Fibroblast of the conjunctiva (primary cell): ENCODE data around the gene PRDM2.

Source experiments
- DNase-seq: peaks from one replicate; pipeline ENCODE4 v3.0.0-alpha.2; 2010; ENCODE audit warnings: low read depth

PRDM2 gene

DNA sequence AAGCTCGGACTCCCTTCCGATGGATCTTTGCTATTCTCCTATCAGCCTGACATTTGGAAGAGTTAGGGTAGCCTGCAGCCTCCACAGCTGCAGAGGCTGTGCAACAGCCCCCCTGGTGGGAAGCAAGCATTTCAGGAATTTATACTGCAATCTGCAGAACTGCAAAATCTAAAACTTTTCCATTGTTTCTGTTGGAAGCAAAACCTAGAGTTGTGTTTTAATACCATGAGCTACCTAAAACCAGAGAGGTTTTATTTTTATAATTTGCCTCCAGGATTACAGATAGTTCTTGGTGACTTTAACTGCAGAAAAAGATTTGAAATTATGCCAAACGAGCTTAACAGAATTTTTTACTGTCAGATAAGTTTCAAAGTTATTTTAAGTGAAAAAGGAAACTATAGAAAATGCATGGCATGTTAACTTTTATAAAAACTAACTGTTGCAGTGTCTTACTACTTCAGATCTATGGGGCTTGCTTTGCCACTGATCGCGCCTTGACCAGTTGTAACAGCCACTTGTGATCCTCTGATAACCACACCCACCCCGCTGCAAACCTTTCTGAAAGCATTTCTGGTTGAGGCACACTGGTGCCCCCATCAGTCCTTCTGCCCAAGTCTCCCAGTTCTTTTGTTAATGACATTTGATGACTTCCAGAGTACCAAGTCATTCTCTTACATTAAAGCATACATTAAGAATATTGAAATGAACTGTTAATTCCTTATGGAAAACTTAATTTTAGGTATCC is 64.8 kb downstream of the PRDM2 start:
- DNase-seq = no peak

DNA sequence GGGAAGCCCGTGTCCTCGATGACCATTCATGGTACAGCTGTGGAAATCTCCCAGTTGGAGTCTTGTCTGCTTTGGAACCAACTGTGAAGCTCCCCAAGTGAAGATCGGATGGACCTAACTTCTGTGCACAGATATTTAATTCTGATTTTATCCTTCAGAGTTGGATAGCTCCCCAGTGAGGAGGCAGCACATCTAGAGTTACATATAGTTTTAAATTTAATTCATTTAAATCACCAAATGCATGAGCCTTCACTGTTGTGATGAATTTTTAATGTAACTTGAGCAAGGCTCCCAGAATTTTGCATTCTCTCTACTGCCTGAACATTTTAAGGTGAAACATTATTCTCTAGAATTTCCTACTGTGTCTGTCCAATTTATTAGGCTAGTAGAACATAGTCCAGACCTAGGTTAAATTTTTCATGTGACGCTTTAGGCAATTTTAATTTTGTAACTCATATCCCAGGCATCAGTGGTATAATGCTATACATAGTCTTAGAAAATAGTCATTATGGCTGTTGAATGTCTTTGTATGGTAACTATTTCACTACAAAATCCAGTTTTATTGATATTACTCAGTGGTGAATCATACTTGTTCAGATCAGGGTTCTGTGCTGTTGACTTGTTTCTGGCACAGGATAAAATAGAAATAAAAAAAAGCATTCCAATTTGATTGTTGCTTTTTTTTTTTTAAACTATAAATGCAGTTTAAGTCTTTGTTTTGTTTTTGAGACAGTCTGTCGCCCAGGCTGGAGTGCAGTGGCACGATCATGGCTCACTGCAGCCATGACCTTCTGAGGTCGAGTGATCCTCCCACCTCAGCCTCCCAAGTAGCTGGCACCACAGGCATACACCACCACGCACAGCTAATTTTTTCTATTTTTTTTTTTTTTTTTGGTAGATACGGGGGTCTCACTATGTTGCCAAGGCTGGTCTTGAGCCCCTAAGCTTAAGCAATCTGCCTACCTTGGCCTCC is 66.9 kb downstream of the PRDM2 start:
- no peak for DNase-seq

GRCh38 chr1:13769212-13769611 is 69.2 kb downstream of the PRDM2 start:
- DNase-seq = no peak

DNA sequence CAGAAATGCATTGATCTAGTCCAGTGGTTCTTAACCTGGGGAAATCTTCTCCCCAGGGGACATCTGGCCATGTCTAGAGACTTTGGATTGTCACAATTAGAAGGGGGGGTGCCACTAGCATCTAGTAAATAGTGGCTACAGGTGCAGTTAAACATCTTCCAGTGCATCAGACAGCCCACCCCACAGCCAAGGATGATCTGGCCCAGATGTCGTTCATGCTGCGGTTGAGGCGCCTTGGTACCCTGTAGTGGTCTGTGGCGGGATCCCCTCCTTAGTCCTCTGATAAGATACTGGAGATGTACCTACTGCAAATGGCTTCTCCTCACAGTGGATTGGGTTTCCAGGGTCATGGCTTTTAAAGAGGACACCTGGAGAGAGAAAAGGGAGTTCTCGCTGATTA is 69.8 kb downstream of the PRDM2 start:
- DNase-seq = no peak

DNA sequence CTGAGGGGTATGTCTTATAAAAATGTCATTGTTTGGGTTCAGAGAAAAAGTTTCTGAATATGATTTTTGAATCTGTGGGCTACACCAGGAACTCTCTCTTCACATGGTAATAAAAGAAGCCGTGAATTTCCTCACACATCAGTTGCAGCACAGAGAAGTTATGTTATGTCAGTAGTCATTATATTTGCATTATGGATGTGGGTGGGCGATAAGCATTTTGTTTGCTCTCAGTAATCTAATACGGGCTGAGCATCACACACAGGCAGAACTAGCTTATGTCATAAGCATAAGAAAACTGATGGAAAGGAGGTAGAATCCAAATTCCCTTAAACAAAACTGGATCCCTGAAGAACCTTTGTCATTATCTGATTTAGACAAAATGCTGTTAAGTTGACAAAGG is 70.8 kb downstream of the PRDM2 start:
- no peak for DNase-seq

DNA sequence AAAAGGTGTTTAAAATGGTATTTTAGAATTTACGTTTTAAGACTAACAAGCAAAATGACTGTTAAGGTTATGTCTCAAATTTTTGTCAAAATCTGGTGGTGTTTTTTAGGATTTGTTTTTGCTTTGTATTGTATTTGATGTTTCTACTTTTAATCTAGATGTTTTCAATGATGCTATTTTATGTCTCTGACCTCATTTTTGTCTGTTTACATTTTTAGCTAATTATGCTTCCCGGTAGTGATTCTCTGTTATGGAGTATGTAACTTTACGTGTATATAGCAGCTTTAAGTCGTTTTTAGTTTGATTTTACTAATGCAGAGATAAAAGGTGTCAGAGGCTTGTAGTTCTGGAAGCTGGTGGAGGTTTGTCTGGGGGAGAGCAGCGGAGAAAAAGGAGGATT is 71.8 kb downstream of the PRDM2 start:
- DNase-seq = no peak

DNA sequence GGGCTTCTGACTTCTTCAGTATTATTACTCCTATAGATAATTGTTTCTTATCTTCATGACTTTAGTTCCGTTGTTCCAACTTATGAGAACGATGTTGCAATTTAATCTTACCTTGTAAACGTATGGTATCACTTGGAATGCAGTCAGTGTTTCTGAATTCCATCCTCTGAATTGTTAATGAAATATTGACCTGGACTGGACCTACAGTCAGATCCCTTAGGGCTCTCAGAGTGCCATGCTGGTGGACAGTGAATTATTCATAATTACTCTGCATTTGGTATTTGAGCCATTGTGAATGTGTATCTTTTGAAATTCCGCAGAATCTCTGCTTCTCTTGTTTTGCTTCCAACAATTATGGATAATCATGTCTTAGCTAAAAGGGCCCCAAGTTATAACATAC is 72.3 kb downstream of the PRDM2 start:
- DNase-seq = no peak

DNA sequence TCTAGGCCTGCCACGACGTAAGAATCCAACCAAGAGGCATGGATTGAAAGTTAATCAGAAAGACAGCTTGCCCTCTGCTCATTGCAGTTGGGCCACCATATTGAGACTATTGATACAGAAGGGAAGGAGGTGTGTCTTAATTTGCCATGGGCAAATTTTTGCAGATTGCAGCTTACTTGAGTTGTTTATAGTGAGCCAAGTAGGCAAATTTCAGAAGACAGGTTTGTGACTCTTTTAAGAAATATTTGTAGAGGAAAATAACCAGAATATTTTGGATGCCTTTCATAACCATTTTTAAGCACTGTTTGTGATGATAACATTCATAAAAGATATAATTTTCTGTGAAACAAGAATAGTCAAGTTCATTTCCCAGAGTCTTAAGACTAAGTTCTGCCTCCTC is 74.1 kb downstream of the PRDM2 start:
- no peak for DNase-seq

DNA sequence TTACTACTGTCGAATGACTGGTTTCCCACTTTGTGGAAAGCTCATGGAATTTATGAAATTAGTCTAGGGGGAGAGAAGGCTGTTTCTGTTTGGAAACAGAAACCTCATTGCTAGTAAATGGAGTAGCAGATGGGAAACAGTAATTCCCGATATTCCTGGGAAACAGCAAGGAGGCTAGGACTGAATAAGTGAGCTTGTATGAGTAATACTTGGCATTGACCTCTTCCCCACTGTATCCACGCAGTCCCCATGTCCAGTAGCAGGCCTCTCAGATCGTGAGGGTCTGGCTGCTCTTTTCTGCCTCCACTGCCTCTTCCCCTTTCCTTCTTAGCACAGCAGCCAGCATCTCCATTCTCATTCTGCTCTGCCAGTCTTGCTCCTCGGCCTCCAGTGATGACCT is 75.5 kb downstream of the PRDM2 start:
- DNase-seq = no peak

DNA sequence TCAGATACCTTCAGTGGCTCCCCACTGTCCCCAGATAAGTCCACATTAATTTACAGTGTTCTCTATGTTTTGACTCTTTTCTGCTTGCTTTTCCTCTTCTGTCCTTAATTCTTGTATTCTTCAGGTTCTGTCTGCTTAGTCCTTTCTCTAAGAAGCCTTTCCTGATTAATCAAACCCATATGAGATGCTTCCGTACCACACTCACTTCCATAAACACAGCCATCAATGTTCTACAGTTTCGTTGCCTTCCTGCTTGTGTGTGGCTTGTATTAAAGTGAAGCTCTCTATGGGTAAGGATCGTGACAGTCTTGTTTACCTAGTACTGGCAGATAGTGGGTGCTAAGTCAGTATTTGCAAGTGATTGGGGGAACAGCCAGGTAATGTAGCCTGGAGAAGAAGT is 75.9 kb downstream of the PRDM2 start:
- DNase-seq = no peak

DNA sequence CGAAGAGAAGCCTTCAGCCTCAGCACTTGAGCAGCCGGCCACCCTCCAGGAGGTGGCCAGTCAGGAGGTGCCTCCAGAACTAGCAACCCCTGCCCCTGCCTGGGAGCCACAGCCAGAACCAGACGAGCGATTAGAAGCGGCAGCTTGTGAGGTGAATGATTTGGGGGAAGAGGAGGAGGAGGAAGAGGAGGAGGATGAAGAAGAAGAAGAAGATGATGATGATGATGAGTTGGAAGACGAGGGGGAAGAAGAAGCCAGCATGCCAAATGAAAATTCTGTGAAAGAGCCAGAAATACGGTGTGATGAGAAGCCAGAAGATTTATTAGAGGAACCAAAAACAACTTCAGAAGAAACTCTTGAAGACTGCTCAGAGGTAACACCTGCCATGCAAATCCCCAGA is 78.4 kb downstream of the PRDM2 start:
- no peak for DNase-seq

- DNase-seq = no peak
These were observed 79.9 kb downstream of the PRDM2 start for GRCh38 chr1:13779930-13780329.

DNA sequence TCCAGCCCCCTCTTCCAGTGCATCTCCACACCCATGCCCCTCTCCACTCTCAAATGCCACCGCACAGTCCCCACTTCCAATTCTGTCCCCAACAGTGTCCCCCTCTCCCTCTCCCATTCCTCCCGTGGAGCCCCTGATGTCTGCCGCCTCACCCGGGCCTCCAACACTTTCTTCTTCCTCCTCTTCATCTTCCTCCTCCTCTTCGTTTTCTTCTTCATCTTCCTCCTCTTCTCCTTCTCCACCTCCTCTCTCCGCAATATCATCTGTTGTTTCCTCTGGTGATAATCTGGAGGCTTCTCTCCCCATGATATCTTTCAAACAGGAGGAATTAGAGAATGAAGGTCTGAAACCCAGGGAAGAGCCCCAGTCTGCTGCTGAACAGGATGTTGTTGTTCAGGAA is 80.8 kb downstream of the PRDM2 start:
- no peak for DNase-seq

DNA sequence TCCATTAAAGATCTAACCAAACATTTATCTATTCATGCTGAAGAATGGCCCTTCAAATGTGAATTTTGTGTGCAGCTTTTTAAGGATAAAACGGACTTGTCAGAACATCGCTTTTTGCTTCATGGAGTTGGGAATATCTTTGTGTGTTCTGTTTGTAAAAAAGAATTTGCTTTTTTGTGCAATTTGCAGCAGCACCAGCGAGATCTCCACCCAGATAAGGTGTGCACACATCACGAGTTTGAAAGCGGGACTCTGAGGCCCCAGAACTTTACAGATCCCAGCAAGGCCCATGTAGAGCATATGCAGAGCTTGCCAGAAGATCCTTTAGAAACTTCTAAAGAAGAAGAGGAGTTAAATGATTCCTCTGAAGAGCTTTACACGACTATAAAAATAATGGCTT is 81.2 kb downstream of the PRDM2 start:
- no peak for DNase-seq

DNA sequence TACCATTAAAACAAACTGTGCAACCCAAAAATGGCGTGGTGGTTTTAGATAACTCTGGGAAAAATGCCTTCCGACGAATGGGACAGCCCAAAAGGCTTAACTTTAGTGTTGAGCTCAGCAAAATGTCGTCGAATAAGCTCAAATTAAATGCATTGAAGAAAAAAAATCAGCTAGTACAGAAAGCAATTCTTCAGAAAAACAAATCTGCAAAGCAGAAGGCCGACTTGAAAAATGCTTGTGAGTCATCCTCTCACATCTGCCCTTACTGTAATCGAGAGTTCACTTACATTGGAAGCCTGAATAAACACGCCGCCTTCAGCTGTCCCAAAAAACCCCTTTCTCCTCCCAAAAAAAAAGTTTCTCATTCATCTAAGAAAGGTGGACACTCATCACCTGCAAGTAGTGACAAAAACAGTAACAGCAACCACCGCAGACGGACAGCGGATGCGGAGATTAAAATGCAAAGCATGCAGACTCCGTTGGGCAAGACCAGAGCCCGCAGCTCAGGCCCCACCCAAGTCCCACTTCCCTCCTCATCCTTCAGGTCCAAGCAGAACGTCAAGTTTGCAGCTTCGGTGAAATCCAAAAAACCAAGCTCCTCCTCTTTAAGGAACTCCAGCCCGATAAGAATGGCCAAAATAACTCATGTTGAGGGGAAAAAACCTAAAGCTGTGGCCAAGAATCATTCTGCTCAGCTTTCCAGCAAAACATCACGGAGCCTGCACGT is 82.1 kb downstream of the PRDM2 start:
- peak; percentile 55 for DNase-seq

DNA sequence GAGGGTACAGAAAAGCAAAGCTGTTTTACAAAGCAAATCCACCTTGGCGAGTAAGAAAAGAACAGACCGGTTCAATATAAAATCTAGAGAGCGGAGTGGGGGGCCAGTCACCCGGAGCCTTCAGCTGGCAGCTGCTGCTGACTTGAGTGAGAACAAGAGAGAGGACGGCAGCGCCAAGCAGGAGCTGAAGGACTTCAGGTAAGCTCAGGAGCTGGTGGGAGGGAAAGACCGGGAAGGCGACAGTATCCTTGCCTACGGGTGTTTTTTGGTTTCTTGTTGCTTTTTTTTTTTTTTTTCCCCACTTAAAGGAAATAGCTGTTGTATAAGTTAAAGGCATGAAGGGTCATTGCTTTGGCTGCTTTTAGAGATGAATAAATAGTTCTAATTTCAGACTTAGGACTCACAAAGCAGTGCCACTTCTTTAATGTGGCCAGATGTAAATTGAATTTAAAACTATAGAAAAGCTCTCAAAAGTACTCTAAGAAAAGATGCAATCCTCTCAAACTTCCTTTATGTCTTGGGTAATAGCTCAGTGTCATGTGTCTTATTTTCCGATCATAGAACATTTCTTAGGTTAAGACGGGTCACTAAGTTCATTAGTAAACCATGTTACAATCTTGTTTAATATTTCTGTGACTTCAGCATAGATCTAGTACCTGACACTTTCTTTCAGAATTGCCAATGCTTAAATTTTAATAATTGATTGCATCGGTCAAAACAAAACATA is 82.8 kb downstream of the PRDM2 start:
- DNase-seq = no peak

- DNase-seq = no peak
These were observed 83.6 kb downstream of the PRDM2 start for GRCh38 chr1:13783551-13783950.

GRCh38 chr1:13784971-13785370 is 85.0 kb downstream of the PRDM2 start:
- DNase-seq = no peak

DNA sequence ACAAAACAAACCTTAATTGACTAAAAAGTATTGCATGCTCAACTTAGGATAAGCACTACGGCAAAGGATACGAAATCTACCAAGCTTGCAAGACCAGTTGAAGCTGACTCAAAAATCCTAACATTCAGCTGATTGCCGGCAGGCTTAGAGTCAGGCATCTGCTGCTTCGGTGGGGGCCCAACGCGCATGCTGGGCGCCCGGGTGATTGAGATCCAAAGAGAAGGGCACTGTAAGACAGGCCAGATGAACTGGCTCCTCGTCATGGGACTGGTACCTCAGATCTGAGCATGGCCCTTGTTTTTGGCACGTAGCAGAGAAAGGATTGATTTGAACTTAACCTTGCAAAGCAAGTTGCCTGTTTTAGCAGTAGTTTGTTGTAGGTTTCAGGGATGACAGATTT is 86.6 kb downstream of the PRDM2 start:
- DNase-seq = no peak

- DNase-seq = no peak
These were observed 88.8 kb downstream of the PRDM2 start for GRCh38 chr1:13788795-13789194.

DNA sequence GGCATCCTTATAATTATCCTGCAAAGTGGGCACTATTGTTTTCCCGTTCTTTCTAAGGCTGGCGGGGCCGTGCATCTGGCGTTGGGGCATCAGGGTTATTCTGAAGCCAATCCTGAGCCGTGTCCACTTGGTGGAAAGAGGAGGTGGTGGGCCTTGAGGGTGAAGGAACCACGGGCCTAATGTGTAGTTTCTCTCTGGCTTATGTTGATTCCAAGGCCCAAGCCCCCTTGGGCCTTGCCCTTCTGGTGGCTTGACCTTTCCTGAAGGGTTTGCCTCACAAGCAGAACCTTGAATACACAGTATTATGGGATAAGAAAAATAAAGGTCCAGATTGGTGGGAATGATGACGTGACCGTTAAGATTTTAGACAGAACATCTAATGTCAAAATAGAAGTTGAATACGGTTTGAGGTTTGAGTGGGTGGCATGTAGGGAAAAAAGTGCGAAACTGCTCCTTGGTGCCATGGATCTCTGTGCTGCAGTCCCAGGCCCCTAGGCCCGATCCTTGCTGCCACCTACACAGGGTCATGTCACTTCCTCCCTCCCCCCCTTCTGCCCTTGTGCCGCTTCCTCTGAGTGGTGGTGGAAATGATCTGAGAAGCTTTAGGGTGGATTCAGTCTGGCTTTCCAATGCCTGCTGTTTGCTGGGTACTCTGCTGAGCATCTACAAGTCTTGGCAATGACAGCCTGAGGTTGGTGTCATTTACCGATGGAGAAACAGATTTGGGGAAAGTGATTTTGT is 90.5 kb downstream of the PRDM2 start:
- no peak for DNase-seq
